Activated CD8-positive, alpha-beta memory T cell treated with anti-CD3 and anti-CD28 coated beads for 1 hour (primary cell): ENCODE measurements around the gene SLC23A2.
"Not testable (repeated sequence)": the region's sequence is repeated elsewhere in the genome, so short reads cannot be mapped to it uniquely, and the experiment has no call there.

Source experiments
- DNase-seq, 2 donors: peaks; one replicate each; pipeline ENCODE4 v3.0.0-alpha.2; 2020; ENCODE audit warnings: low read depth in 1 of 2; ENCODE audit errors: extremely low read depth in 1 of 2

Gene SLC23A2

DNA sequence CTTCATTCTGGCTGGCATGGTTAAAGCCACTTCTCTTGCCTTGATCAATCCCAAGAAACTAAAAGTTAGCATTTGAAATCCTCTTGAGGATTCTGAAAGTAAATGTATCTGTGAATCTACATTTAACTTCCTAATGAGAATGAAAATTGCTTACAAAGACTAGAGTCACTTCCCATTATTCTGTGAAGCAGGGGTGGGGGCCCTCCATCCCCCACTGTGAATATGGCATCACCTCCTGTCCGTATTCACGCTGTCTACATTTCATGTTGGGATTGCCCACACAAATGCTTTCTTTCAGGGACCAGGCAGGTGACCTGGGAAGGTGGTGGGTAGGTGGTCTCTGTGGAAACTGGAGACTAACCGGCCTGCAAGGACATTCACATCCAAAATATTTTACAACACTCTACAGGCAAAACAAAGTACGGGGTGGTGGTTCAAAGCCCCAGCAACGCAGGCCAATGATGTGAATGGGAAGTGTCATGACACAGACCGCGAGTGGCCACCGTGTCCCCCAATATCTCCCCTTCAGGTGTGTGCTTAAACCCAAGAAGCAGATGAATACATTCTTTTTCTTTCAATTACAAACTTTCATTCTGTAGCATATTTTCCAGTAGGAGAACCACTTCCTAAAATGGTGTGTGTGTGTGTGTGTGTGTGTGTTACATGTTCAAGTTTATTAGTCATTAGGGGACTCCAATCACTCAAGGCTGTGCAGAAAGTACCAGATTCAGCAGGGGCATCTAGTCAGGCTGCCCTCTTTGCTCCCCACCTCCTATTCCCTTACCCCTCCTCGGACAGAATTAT, 147.4 kb downstream of the SLC23A2 start:
- no peak for DNase-seq

DNA sequence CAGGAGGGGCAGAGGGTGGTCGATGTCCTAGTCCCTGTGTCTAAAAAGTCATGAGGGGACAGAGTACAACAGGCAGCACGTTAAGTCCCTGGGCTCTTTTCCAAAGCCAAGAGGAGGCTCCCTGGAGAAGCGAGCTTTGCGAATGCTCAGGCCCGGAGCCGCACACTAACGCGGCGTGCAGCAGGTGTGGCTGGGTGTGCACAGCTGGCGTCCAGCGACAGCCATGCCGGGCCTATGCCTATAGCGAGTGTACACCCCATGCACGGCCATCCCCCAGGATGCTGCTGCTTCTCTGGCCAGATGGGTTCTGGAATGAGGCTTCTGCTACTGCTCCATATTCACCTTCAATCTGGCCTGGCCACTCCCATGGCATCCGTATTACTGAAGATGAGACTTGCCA, 148.3 kb downstream of the SLC23A2 start:
- no peak for DNase-seq

DNA sequence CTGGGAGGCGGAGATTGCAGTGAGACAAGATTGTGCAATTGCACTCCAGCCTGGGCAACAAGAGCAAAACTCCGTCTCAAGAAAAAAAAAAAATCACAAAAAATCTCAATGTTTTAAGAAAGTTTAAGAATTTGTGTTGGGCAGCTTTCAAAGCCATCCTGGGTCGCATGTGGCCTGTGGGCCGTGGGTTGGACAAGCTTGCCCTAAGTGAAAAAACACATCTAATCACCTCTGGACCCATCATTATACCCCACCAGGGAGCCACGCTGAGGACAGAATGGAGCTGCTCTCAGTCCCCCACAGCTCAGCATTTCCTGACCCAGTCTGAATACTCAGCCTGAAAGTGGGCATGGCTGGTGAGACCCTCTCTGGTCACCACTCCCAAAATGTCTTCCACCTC, 150.3 kb downstream of the SLC23A2 start:
- DNase-seq: no peak

DNA sequence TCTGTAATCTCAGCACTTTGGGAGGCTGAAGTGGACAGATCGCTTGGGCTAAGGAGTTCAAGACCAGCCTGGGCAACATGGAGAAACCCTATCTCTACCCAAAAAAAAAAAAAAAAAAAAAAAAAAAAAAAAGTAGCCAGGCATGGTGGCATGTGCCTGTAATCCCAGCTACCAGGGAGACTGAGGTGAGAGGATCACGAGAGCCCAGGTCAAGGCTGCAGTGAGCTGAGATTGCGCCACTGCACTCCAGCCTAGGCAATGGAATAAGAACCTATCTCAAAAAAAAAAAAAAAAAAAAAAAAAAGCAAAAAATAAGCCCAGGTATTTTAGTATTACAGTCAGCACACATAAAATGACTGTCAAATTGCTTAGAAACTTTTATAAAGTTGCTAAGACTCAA, 152.5 kb downstream of the SLC23A2 start:
- DNase-seq: not testable (repeated sequence)

DNA sequence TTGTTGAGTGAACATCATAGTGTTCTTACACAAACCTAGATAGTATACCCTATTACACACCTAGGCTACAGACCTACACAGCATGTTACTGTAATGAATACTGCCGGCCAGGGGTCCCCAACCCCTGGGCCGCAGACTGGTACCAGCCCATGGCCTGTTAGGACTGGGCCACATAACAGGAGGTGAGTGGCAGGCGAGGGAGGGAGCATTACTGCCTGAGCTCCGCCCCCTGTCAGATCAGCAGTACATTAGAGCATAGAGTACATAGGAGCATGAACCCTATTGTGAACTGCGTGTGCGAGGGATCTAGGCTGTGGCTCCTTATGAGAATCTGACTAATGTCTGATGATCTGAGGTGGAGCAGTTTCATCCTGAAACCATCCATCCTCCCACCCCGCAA, 153.3 kb downstream of the SLC23A2 start:
- DNase-seq: no peak

DNA sequence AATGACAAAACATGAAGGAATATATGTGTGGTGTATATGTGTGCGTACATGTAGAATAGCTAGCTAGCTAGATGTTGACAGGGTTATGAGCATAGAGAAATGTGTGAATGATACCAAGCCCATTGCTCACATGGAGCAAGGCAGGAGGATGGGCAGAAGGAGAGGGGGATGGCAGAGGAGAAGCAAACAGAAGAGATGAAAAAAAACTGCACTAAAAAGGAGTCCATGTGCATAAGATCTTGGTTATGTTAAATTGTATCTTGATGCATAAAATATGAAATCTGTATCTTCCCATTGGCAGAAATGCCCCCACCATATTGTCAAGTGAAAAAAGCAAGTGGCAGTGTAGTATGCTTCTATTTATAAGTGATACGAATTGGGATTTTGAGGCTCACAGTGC, 154.5 kb downstream of the SLC23A2 start:
- no peak for DNase-seq

DNA sequence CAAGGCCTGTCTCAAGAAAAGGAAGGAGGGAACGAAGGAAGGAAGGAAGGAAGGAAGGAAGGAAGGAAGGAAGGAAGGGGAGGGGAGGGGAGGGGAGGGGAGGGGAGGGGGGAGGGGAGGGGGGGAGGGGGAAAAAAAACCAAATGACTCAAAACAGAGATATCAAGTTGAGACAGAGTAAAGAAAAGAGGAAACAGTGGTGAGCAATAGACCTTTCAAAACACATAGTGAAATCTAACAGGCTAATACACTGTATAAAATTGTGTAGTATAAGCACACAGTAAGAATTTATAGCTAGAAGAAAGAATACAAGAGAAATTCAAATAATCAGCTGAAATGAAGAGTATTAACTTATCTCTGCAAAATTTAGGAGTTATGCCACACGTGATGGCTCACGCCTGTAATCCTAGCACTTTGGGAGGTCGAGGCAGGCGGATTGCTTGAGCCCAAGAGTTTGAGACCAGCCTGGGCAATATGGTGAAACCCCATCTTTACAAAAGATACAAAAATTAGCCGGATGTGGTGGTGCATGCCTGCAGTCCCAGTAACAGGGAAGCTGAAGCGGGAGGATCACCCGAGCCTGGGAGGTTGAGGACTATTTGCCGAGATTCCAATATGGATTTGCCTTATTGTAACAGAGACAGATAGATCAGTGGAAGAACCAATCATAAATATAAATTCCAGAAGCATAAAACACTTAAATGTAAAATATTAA, 156.4 kb downstream of the SLC23A2 start:
- DNase-seq: no peak

DNA sequence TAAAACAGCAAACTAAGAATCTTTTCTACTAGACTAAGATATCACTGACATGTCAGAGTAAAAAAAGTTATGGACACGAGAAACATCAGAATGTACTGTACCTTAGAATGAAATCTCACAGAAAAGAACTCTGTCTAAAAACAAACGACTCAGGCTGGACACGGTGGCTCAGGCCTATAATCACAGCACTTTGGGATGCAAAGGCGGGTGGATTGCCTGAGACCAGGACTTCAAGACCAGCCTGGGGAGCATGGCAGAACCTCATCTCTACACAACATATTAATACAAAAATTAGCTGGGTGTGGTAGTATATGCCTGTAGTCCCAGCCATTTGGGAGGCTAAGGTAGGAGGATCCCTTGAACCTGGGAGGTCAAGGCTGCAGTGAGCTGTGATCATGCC, 157.0 kb downstream of the SLC23A2 start:
- no peak for DNase-seq

DNA sequence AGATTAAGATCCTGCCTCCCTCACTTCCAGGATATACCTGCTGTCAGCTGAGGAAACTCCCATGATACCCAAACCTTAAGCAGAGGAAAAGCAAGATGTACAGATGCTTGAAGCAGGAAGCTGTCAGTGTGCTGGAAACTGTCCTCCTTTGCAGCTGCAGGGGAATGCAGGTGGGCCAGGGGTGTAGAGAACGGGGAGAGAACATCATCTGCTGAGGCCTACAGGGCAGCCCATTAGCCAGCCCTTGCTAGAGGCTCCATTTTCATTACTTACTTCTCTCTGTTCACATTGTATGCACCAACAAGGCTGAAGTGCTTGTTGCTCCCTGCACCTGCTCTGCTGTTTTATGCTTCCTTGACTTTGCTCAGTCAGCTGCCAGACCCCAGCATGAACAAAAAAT, 160.5 kb downstream of the SLC23A2 start:
- DNase-seq: no peak

DNA sequence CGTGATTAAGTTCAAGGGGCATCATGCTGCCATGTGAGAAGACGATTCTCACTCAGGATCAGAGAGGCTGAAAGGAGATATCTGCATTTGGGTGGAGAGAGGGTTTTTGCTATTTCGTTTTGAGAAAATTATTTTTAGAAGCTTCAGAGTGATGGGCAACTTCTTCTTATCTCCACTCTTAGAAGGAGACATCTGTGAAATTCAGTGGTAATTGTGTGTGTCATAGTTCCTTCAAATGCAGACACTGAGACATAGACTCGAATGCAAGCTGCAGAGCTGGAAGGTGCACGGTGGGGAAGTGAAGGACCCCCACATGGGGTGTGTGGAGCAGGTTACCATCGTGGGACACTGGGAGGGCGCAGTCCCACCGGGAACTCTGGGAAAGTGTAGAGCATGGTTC, 162.8 kb downstream of the SLC23A2 start:
- no peak for DNase-seq

DNA sequence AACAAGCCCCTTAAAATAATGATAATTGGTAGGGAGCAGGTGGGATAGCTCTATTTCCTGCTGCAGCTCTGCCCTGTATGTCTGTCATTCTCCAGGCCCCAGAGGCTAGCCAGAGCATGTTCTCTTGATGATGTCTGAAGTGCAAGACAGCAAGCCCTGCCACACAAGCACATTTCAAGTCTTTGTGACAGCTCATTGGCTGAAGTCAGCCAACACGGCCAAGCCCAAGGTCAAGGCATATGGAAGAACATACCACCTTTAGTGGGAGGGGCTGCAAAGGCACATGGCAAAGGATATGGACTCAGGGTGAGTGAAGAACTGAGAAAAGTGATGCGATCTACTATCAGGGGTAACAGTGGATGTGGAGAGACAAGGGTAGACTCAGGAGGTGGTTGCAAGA, 163.6 kb downstream of the SLC23A2 start:
- no peak for DNase-seq

DNA sequence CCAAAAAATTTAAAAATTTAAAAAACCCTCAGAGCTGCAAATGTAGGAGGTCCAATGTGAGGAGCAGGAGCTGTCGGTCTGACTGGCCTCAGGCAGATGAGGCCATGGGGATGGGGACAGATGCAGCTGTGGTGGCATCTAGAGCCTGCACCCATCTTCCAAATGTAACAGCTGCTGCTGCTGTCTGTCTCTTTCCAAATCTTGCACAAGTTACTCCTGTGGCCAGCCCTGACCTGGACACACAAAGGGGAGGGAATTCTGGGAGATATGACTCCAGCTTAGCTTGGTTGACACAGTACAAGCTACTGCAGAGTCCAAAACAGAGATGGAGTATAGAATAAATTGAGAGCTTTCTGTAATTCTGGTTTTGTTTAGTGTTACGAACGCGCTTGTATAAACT, 164.4 kb downstream of the SLC23A2 start:
- no peak for DNase-seq

DNA sequence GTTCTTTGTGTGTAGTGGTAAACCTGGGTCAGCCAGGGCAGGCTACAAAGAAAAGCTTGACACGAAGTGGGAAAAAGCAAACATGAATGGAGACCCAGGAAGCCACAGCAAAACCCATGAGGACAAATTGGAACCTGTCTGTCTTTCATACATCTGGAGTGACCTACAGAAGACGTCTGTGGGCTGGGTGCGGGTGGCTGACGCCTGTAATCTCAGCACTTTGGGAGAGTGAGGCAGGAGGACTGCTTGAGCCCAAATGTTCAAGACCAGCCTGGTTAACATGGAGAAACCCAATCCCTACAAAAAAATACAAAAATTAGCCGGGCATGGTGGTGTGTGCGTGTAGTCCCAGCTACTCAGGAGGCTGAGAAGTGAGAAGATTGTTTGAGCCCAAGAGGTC, 164.8 kb downstream of the SLC23A2 start:
- no peak for DNase-seq

DNA sequence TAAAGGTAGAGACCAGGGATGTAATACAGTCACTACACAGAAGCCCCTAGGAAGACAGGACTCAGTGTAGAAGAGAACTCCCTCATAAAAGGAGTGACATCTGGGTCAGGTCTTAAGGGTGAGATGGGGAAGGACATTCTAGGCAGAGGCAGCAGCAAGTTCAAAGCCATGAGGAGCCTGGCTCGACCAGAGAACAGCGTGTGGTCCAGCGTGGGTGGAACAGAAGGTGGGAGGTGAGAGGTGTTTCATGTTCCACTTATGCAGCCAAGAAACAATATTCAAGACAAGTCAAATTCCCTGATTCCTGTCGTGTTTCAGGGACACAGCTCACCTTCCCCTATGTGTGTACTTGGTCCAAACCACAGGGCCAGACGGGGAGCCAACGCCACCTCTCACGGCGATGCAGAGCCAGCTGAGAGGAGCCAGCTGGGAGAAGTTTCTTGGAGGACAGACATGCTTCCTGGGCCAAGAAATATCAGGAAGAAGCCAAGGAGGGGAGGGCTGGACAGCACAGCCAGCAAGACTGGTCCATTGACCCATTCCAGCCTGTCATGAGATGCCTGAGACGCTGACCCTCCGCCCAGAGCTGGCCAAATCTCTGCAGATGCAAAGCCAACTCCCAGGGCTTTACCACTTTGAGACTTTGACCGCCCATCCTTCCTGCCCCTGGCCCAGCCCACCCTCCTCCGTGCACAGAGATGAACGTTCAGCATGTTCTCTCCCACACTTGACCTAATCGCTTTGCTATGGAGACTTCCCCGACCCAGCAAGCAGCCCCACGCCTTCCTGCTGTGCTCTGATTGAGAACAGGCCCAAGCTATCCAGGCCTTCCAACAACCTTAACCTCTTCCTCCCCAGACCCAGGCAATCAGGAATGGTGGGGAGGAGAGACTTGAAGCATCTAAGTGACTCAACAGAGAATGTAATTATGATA, 165.8 kb downstream of the SLC23A2 start:
- DNase-seq: no peak

DNA sequence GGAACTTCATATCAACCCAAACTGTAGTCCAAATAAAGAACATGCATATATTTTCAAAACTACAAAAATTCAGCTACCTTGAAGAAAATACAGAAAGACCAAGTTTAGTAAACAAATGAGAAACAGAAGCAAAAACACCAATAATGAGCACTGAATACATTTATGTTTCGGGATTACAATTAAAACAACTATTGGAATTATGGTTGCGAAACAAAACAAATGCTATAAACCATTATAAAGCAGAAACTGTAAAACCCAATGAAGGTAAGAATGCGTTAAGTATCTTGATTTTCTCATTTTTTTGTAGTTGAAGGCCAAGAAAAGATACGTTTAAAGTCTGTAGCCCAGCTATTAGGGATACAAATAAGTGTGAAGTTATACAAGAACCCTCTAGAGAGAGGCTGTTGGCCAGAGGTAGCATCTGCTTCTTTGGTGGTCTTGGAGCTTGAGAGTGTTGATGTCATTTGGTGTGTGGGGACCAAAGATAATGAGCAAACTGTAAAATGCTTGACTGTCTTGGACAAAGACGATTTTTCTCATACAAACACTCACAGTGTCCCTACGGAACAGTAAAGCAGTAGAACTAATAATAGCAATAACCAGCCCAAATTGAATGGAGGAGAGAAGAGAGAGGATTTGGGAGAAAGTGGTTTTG, 168.1 kb downstream of the SLC23A2 start:
- DNase-seq: no peak

DNA sequence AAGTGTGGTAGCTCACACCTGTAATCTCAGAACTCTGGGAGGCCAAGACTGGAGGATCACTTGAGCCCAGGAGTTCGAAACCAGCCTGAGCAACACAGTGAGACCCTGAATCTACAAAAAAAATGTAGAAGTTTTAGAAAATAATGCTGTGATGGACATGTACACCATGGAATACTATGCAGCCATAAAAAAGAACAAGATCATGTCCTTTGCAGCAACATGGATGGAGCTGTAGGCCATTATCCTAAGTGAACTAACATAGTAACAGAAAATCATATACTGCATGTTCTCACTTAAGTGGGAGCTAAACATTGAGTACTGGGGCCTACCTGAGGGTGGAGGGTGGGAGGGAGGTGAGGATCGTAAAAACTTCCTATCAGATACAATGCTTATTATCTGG, 168.8 kb downstream of the SLC23A2 start:
- DNase-seq: no peak

DNA sequence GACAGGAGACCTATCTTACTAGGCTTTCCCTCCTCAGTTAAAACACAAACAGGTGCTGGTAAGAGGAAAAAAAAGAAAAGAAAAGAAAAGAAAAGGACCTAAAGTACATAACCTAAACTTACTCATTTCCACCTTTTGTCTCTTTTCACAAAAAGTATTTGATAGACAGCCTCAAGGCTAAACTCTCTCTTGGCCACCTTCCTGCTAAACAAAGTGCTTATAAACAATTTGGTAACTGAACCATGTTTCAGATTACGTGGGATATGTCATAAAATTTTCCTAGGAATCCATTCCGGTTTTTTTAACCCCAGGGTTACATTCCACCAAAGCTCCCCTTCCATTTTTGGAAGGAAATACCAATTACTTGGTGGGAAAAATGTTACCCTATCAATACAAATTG, 170.6 kb downstream of the SLC23A2 start:
- DNase-seq: no peak

DNA sequence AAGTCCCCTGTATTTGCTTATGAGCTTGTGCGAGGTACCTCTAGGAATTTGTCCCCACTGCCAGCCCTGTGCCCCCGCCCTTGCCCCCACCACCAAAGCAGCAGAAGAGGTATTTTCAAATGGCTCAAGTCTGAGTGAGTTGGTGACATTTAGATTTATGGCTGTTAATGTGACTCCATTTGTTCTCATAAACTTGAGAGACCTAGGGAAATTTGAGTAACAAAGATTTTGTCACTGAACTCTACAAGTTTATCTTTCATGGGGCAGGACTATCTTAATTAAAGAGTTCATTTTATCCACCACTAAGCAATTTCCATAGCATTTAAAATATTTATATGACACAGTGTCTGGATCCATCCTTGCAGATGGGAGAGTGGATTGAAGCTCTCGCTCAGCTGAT, 171.1 kb downstream of the SLC23A2 start:
- DNase-seq: no peak

DNA sequence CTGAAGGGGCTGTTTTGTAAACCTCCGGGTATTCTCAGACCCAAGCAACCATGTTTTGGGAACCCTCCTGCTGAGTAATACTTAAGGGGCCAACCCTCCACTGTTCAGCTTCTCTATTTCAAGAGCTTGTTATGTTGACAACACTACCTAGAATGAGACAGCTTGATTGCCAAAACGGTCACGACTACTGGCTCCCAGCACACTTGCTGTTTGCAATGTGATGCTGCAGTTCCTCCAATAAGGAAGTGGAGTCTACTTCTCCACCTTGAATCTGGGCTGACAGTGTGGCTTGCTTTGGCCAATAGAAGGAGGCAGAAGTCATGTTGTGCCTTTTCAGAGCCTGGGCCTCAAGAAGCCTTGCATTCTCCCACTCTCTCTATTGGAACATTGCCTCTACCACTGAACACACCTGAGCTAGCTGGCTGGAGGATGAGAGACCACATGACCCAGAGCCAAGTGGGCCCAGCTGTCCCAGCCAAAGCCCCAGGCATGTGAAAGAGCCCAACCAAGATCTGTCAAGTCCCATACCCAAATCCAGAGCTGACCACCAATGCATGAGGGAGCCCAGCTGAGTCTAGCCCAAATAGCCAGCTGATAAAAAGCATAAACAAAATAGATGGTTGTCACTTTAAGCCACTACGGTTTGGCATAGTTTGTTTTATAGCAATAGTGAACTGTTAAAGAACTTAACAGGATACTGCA, 171.6 kb downstream of the SLC23A2 start:
- DNase-seq: no peak

DNA sequence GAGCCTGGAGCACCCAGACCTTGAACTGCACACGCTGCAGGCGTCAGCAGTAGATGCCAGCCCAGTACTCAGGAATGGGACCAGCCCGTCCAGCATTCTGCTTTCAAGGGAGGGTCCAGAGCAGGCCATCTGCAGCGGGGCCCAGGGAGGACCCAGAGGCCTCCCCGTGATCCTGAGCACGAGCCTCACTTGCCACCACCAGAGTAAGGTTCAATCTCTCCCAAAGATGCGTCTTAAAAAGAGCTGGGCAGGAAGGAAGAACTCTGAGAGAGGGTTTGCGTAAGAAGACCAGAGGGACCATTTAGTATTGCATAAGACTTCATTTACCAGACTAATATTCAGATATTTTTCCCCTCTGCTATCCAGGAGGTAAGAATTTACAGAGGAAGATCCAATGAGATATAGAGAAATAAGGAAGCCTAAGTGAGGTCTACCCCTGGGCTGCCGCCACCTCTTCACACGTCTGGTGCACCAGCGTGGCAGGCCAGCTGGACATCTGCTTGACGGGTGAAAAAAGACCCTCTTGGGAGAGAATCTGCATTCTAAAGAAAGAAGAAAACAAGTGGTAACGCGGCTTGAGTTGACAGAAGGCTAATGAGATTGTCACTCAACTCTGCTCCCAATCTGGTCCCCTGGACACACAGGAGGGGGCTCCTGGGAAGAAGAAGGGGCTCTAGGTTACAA, 172.3 kb downstream of the SLC23A2 start:
- DNase-seq: no peak
